Peyer's patch (tissue), 4 donors: ENCODE data around the gene SMARCC2.

Experiments used
- POLR2A ChIP-seq, 2 donors: fragments of 450-650 bp; IDR thresholded peaks; one replicate each; pipeline ENCODE4 v1.5.1; 2017; ENCODE audit warnings: antibody characterized with exemption in 2 of 2, mild to moderate bottlenecking in 2 of 2, moderate library complexity in 2 of 2
- TF ChIP-seq, protein P1 (sequence below), 6 experiments: fragments of 450-650 bp in 4 of 6; fragments of 200-600 bp in 2 of 6; sonication (generic) in 1 of 6; IDR thresholded peaks; one replicate each; pipeline ENCODE4 v1.5.1; 2017 to 2019; ENCODE audit warnings: antibody characterized with exemption in 6 of 6, mild to moderate bottlenecking in 3 of 6, moderate library complexity in 1 of 6

GRCh38 chr12:56119361-56119796 lies 69.9 kb downstream of the SMARCC2 start:
- TF ChIP-seq, protein P1, sequence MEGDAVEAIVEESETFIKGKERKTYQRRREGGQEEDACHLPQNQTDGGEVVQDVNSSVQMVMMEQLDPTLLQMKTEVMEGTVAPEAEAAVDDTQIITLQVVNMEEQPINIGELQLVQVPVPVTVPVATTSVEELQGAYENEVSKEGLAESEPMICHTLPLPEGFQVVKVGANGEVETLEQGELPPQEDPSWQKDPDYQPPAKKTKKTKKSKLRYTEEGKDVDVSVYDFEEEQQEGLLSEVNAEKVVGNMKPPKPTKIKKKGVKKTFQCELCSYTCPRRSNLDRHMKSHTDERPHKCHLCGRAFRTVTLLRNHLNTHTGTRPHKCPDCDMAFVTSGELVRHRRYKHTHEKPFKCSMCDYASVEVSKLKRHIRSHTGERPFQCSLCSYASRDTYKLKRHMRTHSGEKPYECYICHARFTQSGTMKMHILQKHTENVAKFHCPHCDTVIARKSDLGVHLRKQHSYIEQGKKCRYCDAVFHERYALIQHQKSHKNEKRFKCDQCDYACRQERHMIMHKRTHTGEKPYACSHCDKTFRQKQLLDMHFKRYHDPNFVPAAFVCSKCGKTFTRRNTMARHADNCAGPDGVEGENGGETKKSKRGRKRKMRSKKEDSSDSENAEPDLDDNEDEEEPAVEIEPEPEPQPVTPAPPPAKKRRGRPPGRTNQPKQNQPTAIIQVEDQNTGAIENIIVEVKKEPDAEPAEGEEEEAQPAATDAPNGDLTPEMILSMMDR (IDR thresholded peaks at IDR 0.05): peak; percentile 66 to 93 (median 90)
- TF ChIP-seq POLR2A (IDR thresholded peaks at IDR 0.05): no peak
